ENCODE data around the gene BBLN. TPM values are rescaled to one million over a fixed set of nuclear protein-coding genes. Genes with fewer than 3 reads are reported as not detected.

Gene BBLN
- total and polyA plus RNA-seq, 8 donors, result 23.1 to 133 (median 34.7) TPM

GRCh38 chr9:128175102-128175563 is 15.1 kb downstream of the BBLN start:
- no peaks in the 10 kb centered on the region for H3K27me3 ChIP-seq
- ATAC-seq (no peak), FAIRE-seq (no peak), DNase-seq (no peak)
- no peak overlapping the region for H3K4me3 ChIP-seq
- TF ChIP-seq, protein P1, sequence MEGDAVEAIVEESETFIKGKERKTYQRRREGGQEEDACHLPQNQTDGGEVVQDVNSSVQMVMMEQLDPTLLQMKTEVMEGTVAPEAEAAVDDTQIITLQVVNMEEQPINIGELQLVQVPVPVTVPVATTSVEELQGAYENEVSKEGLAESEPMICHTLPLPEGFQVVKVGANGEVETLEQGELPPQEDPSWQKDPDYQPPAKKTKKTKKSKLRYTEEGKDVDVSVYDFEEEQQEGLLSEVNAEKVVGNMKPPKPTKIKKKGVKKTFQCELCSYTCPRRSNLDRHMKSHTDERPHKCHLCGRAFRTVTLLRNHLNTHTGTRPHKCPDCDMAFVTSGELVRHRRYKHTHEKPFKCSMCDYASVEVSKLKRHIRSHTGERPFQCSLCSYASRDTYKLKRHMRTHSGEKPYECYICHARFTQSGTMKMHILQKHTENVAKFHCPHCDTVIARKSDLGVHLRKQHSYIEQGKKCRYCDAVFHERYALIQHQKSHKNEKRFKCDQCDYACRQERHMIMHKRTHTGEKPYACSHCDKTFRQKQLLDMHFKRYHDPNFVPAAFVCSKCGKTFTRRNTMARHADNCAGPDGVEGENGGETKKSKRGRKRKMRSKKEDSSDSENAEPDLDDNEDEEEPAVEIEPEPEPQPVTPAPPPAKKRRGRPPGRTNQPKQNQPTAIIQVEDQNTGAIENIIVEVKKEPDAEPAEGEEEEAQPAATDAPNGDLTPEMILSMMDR (IDR thresholded peaks at IDR 0.05), result no peak
- H3K9me3 ChIP-seq, result no peaks in the 10 kb centered on the region
- peaks cover 6 to 39% (median 19%) of the 10 kb centered on the region in 3 donors for H3K36me3 ChIP-seq
- 85% methylated on average over 8 of the region's 8 CpGs for WGBS, 2 donors
- intact Hi-C loops (cut with DNase I), result no loop called here
- no peak overlapping the region for H3K27ac ChIP-seq
- no peaks in the 10 kb centered on the region for H3K4me1 ChIP-seq

GRCh38 chr9:128175726-128176125 is 15.7 kb downstream of the BBLN start:
- no peak for ATAC-seq
- FAIRE-seq, result no peak

DNA sequence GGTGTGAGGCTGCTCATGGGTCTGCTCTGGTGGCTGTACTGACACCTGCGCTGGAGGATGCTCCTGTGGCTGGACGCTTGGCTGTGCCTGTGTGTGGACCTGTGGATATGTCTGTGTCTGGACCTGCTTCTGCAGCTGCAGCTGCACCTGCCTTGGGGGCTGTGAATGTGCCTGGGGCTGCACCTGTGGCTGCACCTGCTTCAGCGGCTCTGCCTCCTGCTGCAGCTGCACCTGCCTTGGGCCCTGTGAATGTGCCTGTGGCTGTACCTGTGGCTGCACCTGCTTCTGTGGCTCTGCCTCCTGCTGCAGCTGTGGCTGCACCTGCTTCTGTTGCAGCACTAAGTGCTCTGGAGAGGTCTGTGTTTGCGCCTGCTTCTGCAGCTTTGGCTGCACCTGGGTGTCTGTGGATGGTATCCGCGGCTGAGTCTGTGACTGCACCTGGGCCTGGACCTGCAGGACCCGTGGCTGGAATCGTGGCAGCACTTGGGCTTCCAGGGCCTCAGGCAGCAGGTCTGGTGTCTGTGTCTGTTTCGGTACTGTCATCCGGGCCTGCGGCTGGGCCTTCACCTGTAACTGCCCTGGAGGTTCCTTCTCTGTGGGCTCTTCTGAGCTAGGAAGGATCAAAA is 18.9 kb downstream of the BBLN start:
- H3K36me3 ChIP-seq, result peaks cover 7 to 57% (median 30%) of the 10 kb centered on the region in 3 donors
- DNase-seq (no peak), ATAC-seq (no peak), FAIRE-seq (no peak)
- WGBS, 2 donors, result 97 to 98% methylated on average over 11 of the region's 11 CpGs
- TF ChIP-seq, protein P1 (IDR thresholded peaks at IDR 0.05), result no peak
- no peaks in the 10 kb centered on the region for H3K4me1 ChIP-seq
- H3K27ac ChIP-seq, result no peak overlapping the region
- no peaks in the 10 kb centered on the region for H3K27me3 ChIP-seq
- intact Hi-C loops (cut with DNase I), result no loop called here
- H3K4me3 ChIP-seq, result no peak overlapping the region
- H3K9me3 ChIP-seq, result no peaks in the 10 kb centered on the region

More at GRCh38 chr9:128175726-128176125, 15.7 kb downstream of the BBLN start:
- Histone ChIP-seq H3K9me3 (no peaks in the 10 kb centered on the region), H3K27me3 (no peaks in the 10 kb centered on the region), H3K4me1 (no peaks in the 10 kb centered on the region), H3K36me3 (peaks cover 7 to 45% (median 25%) of the 10 kb centered on the region in 3 donors), H3K4me3 (no peak overlapping the region), H3K27ac (no peak overlapping the region)
- WGBS, 2 donors, result 95% methylated on average over 2 of the region's 2 CpGs
- DNase-seq, result no peak
- TF ChIP-seq, protein P1 (IDR thresholded peaks at IDR 0.05), result no peak
- intact Hi-C loops (cut with DNase I), result no loop called here

GRCh38 chr9:128180001-128180400 is 19.9 kb downstream of the BBLN start:
- TF ChIP-seq, protein P1 (IDR thresholded peaks at IDR 0.05), result no peak
- ATAC-seq, result no peak
- peaks cover 7 to 57% (median 33%) of the 10 kb centered on the region in 3 donors for H3K36me3 ChIP-seq
- no peaks in the 10 kb centered on the region for H3K9me3 ChIP-seq
- H3K27ac ChIP-seq, result no peak overlapping the region
- FAIRE-seq, result no peak
- H3K27me3 ChIP-seq, result no peaks in the 10 kb centered on the region
- DNase-seq, result no peak
- intact Hi-C loops (cut with DNase I), result no loop called here
- H3K4me3 ChIP-seq, result no peak overlapping the region
- H3K4me1 ChIP-seq, result no peaks in the 10 kb centered on the region
- 96% methylated on average over 8 of the region's 8 CpGs for WGBS, 2 donors

DNA sequence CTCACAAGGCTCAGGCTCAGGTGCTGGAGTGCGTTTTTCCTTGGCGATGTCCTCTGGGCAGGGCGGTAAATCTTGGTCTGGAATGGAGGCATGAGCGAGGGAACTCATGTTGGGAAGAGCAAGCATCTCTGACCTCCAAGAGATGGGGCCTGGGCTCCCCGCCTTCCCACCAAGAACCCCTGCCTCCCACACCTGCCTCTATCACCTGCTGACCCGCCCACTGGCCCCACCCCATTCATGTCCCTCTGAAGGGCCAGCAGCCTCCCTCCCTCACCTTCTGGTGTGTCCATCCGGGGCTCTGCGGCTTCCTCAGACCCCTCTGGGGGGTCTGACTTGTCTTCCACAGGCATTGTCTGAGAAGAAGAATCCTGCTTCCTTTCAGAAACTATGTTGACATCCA is 20.4 kb downstream of the BBLN start:
- Histone ChIP-seq H3K27ac (no peak overlapping the region), H3K4me3 (no peak overlapping the region), H3K4me1 (no peaks in the 10 kb centered on the region), H3K27me3 (no peaks in the 10 kb centered on the region), H3K9me3 (no peaks in the 10 kb centered on the region), H3K36me3 (peaks cover 7 to 61% (median 33%) of the 10 kb centered on the region in 3 donors)
- TF ChIP-seq, protein P1 (IDR thresholded peaks at IDR 0.05), result no peak
- no peak for FAIRE-seq
- ATAC-seq, result no peak
- no peak for DNase-seq
- WGBS, 2 donors, result 95 to 96% methylated on average over 8 of the region's 8 CpGs
- intact Hi-C loops (cut with DNase I), result no loop called here

Measured in pancreas (tissue), 10 donors.